Erythroblast (primary cell): ENCODE results near the gene FRMD4A.

Experiments
- GATA1 ChIP-seq: IDR thresholded peaks from 2 replicates; pipeline ENCODE4 v1.6.1; 2011; ENCODE audit warnings: low read depth, mild to moderate bottlenecking, control low read depth, low read length, moderate library complexity
- POLR2A ChIP-seq: IDR thresholded peaks from 2 replicates; pipeline ENCODE4 v1.6.1; 2011; ENCODE audit warnings: mild to moderate bottlenecking, low read length

DNA sequence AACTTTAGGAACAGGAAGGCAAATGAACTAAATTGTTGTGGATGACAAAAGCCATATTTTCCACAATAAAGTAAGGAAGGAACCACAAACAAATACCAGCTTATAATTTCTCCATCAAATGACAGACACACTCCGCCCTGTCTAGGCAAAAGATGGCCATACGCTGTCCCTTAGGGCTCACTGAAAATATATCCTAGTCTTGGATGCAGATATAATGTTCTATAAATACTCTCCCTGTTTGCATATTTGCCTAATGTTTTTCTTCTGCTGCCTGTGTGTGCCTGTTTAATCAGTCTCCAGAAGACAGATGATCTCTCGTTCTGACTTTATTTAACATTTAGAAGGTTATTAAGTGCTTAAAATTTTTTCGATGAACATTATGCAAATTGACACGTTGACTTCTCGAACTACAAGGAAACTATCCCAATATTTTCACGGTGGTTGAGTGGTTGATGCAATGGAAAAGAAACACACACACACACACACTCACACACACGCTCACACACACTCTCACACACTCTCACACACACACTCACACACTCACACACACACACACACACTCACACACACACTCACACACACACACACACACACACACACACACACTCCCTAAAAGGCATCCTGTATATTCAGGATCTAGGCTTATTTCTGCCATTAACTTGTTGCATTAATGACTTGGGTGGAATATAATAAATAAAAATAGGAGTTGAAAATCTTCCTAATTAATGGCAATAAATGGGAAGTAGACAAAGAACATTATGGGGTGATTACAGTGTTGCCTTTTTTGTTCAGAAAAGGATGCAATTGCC is 446.9 kb downstream of the FRMD4A start:
- TF ChIP-seq POLR2A: no peak
- TF ChIP-seq GATA1: no peak
